HG02642 (cell line): ENCODE measurements around the gene CEP152.
"Not testable (repeated sequence)": the region's sequence is repeated elsewhere in the genome, so short reads cannot be mapped to it uniquely, and the experiment has no call there.

Experiments
- ATAC-seq: cut with Tn5 transposase; IDR thresholded peaks from one replicate; pipeline ENCODE4 v1.9.1; 2021; ENCODE audit warnings: mild to moderate bottlenecking; ENCODE audit not compliant: unreplicated experiment, poor library complexity

The CEP152 gene

GRCh38 chr15:48810414-48811324 is at the start of gene CEP152:
Gene CEP152 (minus strand): TSS chr15:48811069. CDS start chr15:48805649, 5,420 bp downstream.
- peak; percentile 98 for ATAC-seq

GRCh38 chr15:48859426-48859825 is 48.6 kb upstream of the CEP152 start:
- no peak for ATAC-seq

GRCh38 chr15:48858401-48858800 is 47.5 kb upstream of the CEP152 start:
- no peak for ATAC-seq

GRCh38 chr15:48856942-48857341 is 46.1 kb upstream of the CEP152 start:
- ATAC-seq = no peak

GRCh38 chr15:48855501-48856440 is 44.9 kb upstream of the CEP152 start:
- no peak for ATAC-seq

GRCh38 chr15:48854434-48854833 is 43.6 kb upstream of the CEP152 start:
- ATAC-seq = not testable (repeated sequence)

- ATAC-seq = no peak
Measured at GRCh38 chr15:48851956-48852355, 41.1 kb upstream of the CEP152 start.

- no peak for ATAC-seq
Measured at GRCh38 chr15:48850648-48851047, 39.8 kb upstream of the CEP152 start.

GRCh38 chr15:48845123-48845522 is 34.3 kb upstream of the CEP152 start:
- ATAC-seq = no peak

- ATAC-seq = no peak
Measured at GRCh38 chr15:48842501-48842900, 31.6 kb upstream of the CEP152 start.

GRCh38 chr15:48834756-48835155 is 23.9 kb upstream of the CEP152 start:
- no peak for ATAC-seq

- no peak for ATAC-seq
Measured at GRCh38 chr15:48833526-48834239, 22.8 kb upstream of the CEP152 start.

GRCh38 chr15:48832648-48833047 is 21.8 kb upstream of the CEP152 start:
- ATAC-seq = no peak

GRCh38 chr15:48828906-48829305 is 18.0 kb upstream of the CEP152 start:
- ATAC-seq = no peak

GRCh38 chr15:48828471-48828870 is 17.6 kb upstream of the CEP152 start:
- no peak for ATAC-seq

GRCh38 chr15:48825075-48825474 is 14.2 kb upstream of the CEP152 start:
- no peak for ATAC-seq

GRCh38 chr15:48823706-48824105 is 12.8 kb upstream of the CEP152 start:
- ATAC-seq = no peak

GRCh38 chr15:48823237-48823636 is 12.4 kb upstream of the CEP152 start:
- no peak for ATAC-seq

GRCh38 chr15:48814286-48814685 is 3.4 kb upstream of the CEP152 start:
- no peak for ATAC-seq

GRCh38 chr15:48811325-48811958 is 573 bp upstream of the CEP152 start:
- ATAC-seq = no peak
